WTC11 (cell line): ENCODE data around the gene BORCS6. TPM values are rescaled to one million over a fixed set of nuclear protein-coding genes. Genes with fewer than 3 reads are reported as not detected.
A peak's percentile ranks its signal among the peaks of the same experiment; 100 is the strongest.

ENCODE experiments used
- ATAC-seq: fragments of 200-7000 bp; cut with Tn5 transposase; 2 replicates; pipeline ENCODE4 v1.10.0; 2021; ENCODE audit warnings: mild to moderate bottlenecking, moderate library complexity
- CTCF ChIA-PET: fragments of 300-600 bp; sonication (Branson Sonifier 250); formaldehyde crosslinking; loops from one replicate; lab custom pipeline; 2021; ENCODE audit warnings: antibody characterized with exemption; lab: Charles Lee
- POLR2A ChIA-PET: fragments of 350-600 bp; sonication (Branson Sonifier 250); formaldehyde crosslinking; loops from one replicate; lab custom pipeline; 2021; ENCODE audit warnings: antibody characterized with exemption; lab: Charles Lee
- DNase-seq: peaks from one replicate; pipeline ENCODE4 v3.0.0; 2021; ENCODE audit warnings: low spot score
- H3K27ac Mint-ChIP-seq: 2 replicates; pipeline ENCODE4 v1.8.0; 2021; ENCODE audit warnings: mixed read lengths
- H3K27me3 Mint-ChIP-seq: 2 replicates; pipeline ENCODE4 v1.8.0; 2021; ENCODE audit warnings: low read depth, mild to moderate bottlenecking, moderate library complexity, mixed read lengths
- H3K36me3 Mint-ChIP-seq: 2 replicates; pipeline ENCODE4 v1.8.0; 2021; ENCODE audit warnings: mixed read lengths
- H3K4me1 Mint-ChIP-seq: 2 replicates; pipeline ENCODE4 v1.8.0; 2022; ENCODE audit warnings: mixed read lengths
- H3K4me3 Mint-ChIP-seq: 2 replicates; pipeline ENCODE4 v1.8.0; 2021; ENCODE audit warnings: mild to moderate bottlenecking, moderate library complexity, mixed read lengths
- H3K9me3 Mint-ChIP-seq: 2 replicates; pipeline ENCODE4 v1.8.0; 2021; ENCODE audit warnings: mixed read lengths
- ATF1 ChIP-seq: sonication (generic); formaldehyde crosslinking; IDR thresholded peaks from 2 replicates; pipeline ENCODE4 v1.8.1; 2023; ENCODE audit warnings: mild to moderate bottlenecking, moderate library complexity, missing genetic modification reagents
- CBFB ChIP-seq: sonication (generic); formaldehyde crosslinking; IDR thresholded peaks from 2 replicates; pipeline ENCODE4 v1.8.1; 2022; ENCODE audit warnings: mild to moderate bottlenecking, low read depth, missing genetic modification reagents
- E2F4 ChIP-seq: sonication (generic); formaldehyde crosslinking; IDR thresholded peaks from 2 replicates; pipeline ENCODE4 v1.8.1; 2022; ENCODE audit warnings: low read depth, mild to moderate bottlenecking, moderate library complexity, missing genetic modification reagents, borderline replicate concordance
- E2F5 ChIP-seq: sonication (generic); formaldehyde crosslinking; IDR thresholded peaks from 2 replicates; pipeline ENCODE4 v1.8.1; 2022; ENCODE audit warnings: mild to moderate bottlenecking, moderate library complexity, missing genetic modification reagents
- ETV6 ChIP-seq: sonication (generic); formaldehyde crosslinking; IDR thresholded peaks from 2 replicates; pipeline ENCODE4 v1.8.1; 2022; ENCODE audit warnings: mild to moderate bottlenecking, missing genetic modification reagents
- FOXP4 ChIP-seq: sonication (generic); formaldehyde crosslinking; IDR thresholded peaks from 2 replicates; pipeline ENCODE4 v1.8.0; 2022; ENCODE audit warnings: mild to moderate bottlenecking, missing genetic modification reagents
- GABPB1 ChIP-seq: sonication (generic); formaldehyde crosslinking; IDR thresholded peaks from 2 replicates; pipeline ENCODE4 v1.8.1; 2023; ENCODE audit warnings: mild to moderate bottlenecking, missing genetic modification reagents
- GTF2I ChIP-seq: fragments of 250-450 bp; sonication (Bioruptor Pico); conservative IDR thresholded peaks from 2 replicates; pipeline ENCODE4 v1.4.0; 2021; ENCODE audit warnings: mild to moderate bottlenecking
- IRF1 ChIP-seq: sonication (generic); formaldehyde crosslinking; IDR thresholded peaks from 2 replicates; pipeline ENCODE4 v1.8.0; 2023; ENCODE audit warnings: missing genetic modification reagents
- IRF2 ChIP-seq: sonication (generic); formaldehyde crosslinking; IDR thresholded peaks from 2 replicates; pipeline ENCODE4 v1.8.0; 2022; ENCODE audit warnings: low read depth, missing genetic modification reagents, borderline replicate concordance
- JAZF1 ChIP-seq: fragments of 250-450 bp; sonication (Bioruptor Pico); IDR thresholded peaks from 2 replicates; pipeline ENCODE4 v1.9.0; 2021; ENCODE audit warnings: moderate library complexity, mild to moderate bottlenecking, inconsistent platforms
- JUN ChIP-seq: sonication (generic); formaldehyde crosslinking; IDR thresholded peaks from 2 replicates; pipeline ENCODE4 v1.8.0; 2023; ENCODE audit warnings: mild to moderate bottlenecking, missing genetic modification reagents
- KAT7 ChIP-seq: sonication (generic); formaldehyde crosslinking; IDR thresholded peaks from 2 replicates; pipeline ENCODE4 v1.8.1; 2023; ENCODE audit warnings: missing genetic modification reagents, mild to moderate bottlenecking, borderline replicate concordance
- PRDM15 ChIP-seq: sonication (generic); formaldehyde crosslinking; IDR thresholded peaks from 2 replicates; pipeline ENCODE4 v1.8.0; 2022; ENCODE audit warnings: missing genetic modification reagents
- SP1 ChIP-seq: sonication (generic); formaldehyde crosslinking; conservative IDR thresholded peaks from 2 replicates; pipeline ENCODE4 v1.8.1; 2022; ENCODE audit warnings: missing genetic modification reagents
- TCF7 ChIP-seq: sonication (generic); formaldehyde crosslinking; IDR thresholded peaks from 2 replicates; pipeline ENCODE4 v1.8.0; 2022; ENCODE audit warnings: mild to moderate bottlenecking, low read depth, missing genetic modification reagents, moderate library complexity
- TP53 ChIP-seq: sonication (generic); formaldehyde crosslinking; IDR thresholded peaks from 2 replicates; pipeline ENCODE4 v1.8.1; 2023; ENCODE audit warnings: mild to moderate bottlenecking, missing genetic modification reagents
- ZNF219 ChIP-seq: sonication (generic); formaldehyde crosslinking; IDR thresholded peaks from 2 replicates; pipeline ENCODE4 v1.8.0; 2023; ENCODE audit warnings: missing genetic modification reagents, mild to moderate bottlenecking, borderline replicate concordance
- ZNF263 ChIP-seq: sonication (generic); formaldehyde crosslinking; IDR thresholded peaks from 2 replicates; pipeline ENCODE4 v1.8.1; 2022; ENCODE audit warnings: low read depth, mild to moderate bottlenecking, moderate library complexity, missing genetic modification reagents
- ZNF281 ChIP-seq: sonication (generic); formaldehyde crosslinking; IDR thresholded peaks from 2 replicates; pipeline ENCODE4 v1.8.0; 2023; ENCODE audit warnings: mild to moderate bottlenecking, missing genetic modification reagents
- ZNF416 ChIP-seq: fragments of 250-450 bp; sonication (Bioruptor Pico); IDR thresholded peaks from 2 replicates; pipeline ENCODE4 v1.9.0; 2021; ENCODE audit warnings: mild to moderate bottlenecking, inconsistent platforms
- ZNF423 ChIP-seq: fragments of 250-450 bp; sonication (Bioruptor Pico); IDR thresholded peaks from 2 replicates; pipeline ENCODE4 v2.1.2; 2022; ENCODE audit warnings: mild to moderate bottlenecking, moderate library complexity
- total RNA-seq: library from RNA; stranded (reverse); gene quantifications from 3 replicates; pipeline ENCODE4 v1.2.3, GENCODE V29; 2021

Gene BORCS6
- total RNA-seq, 1 experiment from 2014 or later, result 5.6 TPM

- H3K27me3 Mint-ChIP-seq, result no peaks in the 10 kb centered on the region
- ChIA-PET POLR2A (no interaction called here), CTCF (no interaction called here)
- H3K4me3 Mint-ChIP-seq, result peak within 1 kb of the TSS; percentile 89
- peak; percentile 79 for DNase-seq
- H3K27ac Mint-ChIP-seq, result peak within 1 kb of the TSS; percentile 100
- H3K36me3 Mint-ChIP-seq, result peaks cover 8% of the 10 kb centered on the region
- H3K9me3 Mint-ChIP-seq, result no peaks in the 10 kb centered on the region
- peaks cover 47% of the 10 kb centered on the region for H3K4me1 Mint-ChIP-seq
- ATAC-seq, result peak; percentile 4
- peak; percentile 72; the same call in 1 of the 2 replicates for TF ChIP-seq E2F5 (CRISPR knock-in tag)
- TF ChIP-seq TP53 (CRISPR knock-in tag), result peak; percentile 83; the same call in 1 of the 2 replicates
- no peak for TF ChIP-seq IRF2 (CRISPR knock-in tag)
- TF ChIP-seq ZNF423 (CRISPR knock-in tag), result no peak
- TF ChIP-seq PRDM15 (CRISPR knock-in tag), result no peak
- 0 out of 2 replicates have a peak, but pooled peaks have one; percentile 21 for TF ChIP-seq ETV6
- TF ChIP-seq GTF2I (CRISPR knock-in tag), result no peak
- peak; percentile 70; the same call in 1 of the 2 replicates for TF ChIP-seq E2F4
- TF ChIP-seq ZNF281 (CRISPR knock-in tag), result no peak
- TF ChIP-seq ATF1 (CRISPR knock-in tag), result 0 out of 2 replicates have a peak, but pooled peaks have one; percentile 22
- no peak for TF ChIP-seq JUN
- peak; percentile 32; the same call in 1 of the 2 replicates for TF ChIP-seq FOXP4 (CRISPR knock-in tag)
- TF ChIP-seq JAZF1, result no peak
- TF ChIP-seq CBFB (CRISPR knock-in tag), result 0 out of 2 replicates have a peak, but pooled peaks have one; percentile 76
- TF ChIP-seq ZNF416 (CRISPR knock-in tag), result no peak
- 0 out of 2 replicates have a peak, but pooled peaks have one; percentile 12 for TF ChIP-seq GABPB1 (CRISPR knock-in tag)
- no peak; the same call in 1 of the 2 replicates for TF ChIP-seq IRF1 (CRISPR knock-in tag)
- peak; percentile 47; the same call in 1 of the 2 replicates for TF ChIP-seq SP1 (CRISPR knock-in tag)
- TF ChIP-seq KAT7 (CRISPR knock-in tag), result peak; percentile 81; the same call in 1 of the 2 replicates
- 0 out of 2 replicates have a peak, but pooled peaks have one; percentile 52 for TF ChIP-seq ZNF219 (CRISPR knock-in tag)
- TF ChIP-seq ZNF263 (CRISPR knock-in tag), result peak; percentile 61; the same call in 1 of the 2 replicates
- TF ChIP-seq TCF7 (CRISPR knock-in tag), result peak; percentile 80; the same call in 1 of the 2 replicates
Observed at GRCh38 chr17:8162233-8162996, 27.6 kb downstream of the BORCS6 start, which contains the start of gene VAMP2. VAMP2 (minus strand) TSS chr17:8162948; CDS start chr17:8162879, 69 bp downstream.
